ENCODE measurements around the gene KRIT1.
"Not testable (repeated sequence)": the region's sequence is repeated elsewhere in the genome, so short reads cannot be mapped to it uniquely, and the experiment has no call there.

The KRIT1 gene

GRCh38 chr7:92245487-92246359 lies at the start of gene KRIT1, which contains the start of gene ANKIB1:
Gene KRIT1 (minus strand): TSS chr7:92245914. CDS start chr7:92242135, 3,779 bp downstream.
Gene ANKIB1 (plus strand): TSS chr7:92245974. CDS start chr7:92294979, 49,005 bp downstream.
- in situ Hi-C loops (cut with MboI; ENCODE audit: low sequenced_read_pairs): no loop called here

- in situ Hi-C loops (cut with MboI; ENCODE audit: low sequenced_read_pairs): no loop called here
Measured at GRCh38 chr7:92295391-92295790, 49.7 kb upstream of the KRIT1 start.

GRCh38 chr7:92293896-92294590 lies 48.3 kb upstream of the KRIT1 start:
- in situ Hi-C loops (cut with MboI; ENCODE audit: low sequenced_read_pairs): no loop called here

DNA sequence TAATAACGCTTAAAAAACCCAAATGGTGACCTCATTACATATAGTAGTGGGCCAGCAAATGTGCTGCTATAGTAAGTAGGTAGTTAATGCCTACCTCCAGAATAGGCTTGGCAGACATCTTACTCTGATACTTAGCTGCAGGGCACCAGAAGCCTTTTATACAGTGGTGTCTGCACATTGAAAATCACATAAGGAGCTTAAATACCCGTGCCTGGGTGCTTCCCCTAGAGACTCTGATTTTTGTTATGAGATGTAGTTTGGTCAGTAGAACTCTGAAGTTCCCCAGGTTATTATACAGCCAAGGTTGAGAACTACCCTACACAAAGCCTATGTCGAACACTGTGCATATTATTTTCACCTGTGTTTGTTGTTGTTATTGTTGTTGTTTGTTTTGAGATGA lies 47.3 kb upstream of the KRIT1 start:
- in situ Hi-C loops (cut with MboI; ENCODE audit: low sequenced_read_pairs): no loop called here

DNA sequence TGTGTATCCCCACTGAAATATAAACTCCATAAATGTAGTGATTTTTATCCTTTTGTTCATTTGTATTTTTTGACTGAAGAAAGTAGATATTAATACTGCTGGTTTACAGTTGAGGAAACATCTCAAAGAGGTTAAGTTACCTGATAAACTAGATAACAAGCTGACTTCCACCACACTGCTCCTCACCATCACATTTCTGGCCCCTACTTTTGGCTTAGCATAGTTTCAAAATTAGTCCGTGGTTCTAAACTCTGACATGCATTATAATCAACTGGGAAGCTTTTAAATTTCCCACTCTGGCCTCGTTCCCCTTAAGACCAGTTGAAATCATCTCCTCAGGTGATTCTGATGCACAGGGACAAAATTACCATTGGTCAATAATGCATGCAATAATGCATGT lies 43.6 kb upstream of the KRIT1 start:
- in situ Hi-C loops (cut with MboI; ENCODE audit: low sequenced_read_pairs): no loop called here

- in situ Hi-C loops (cut with MboI; ENCODE audit: low sequenced_read_pairs): no loop called here
Measured at GRCh38 chr7:92282930-92283329, 37.2 kb upstream of the KRIT1 start.

DNA sequence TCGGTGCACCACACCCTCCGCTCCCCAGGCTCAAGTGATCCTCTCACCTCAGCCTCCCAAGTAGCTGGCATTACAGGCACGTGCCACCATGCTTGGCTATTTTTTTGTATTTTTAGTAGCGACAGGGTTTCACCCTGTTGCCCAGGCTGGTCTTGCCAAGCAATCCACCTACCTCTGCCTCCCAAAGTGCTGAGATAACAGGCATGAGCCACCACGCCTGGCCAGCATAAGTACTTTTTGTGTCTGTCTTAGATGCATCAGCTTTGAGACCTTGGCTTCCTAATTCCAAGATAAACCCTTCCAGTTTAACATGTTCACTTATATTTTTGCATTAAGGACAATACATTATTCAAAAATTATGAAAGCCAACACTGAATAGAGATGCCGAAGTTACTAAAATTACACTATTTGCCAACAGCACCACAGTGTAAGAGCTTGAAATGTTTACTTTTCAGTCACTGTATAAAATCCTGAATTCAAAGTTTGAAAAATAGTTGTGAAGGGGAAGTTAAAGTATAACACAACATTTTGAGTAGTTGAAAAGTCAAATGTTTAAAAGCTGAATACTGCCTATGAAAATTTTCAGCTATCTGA lies 36.6 kb upstream of the KRIT1 start:
- in situ Hi-C loops (cut with MboI; ENCODE audit: low sequenced_read_pairs): no loop called here

DNA sequence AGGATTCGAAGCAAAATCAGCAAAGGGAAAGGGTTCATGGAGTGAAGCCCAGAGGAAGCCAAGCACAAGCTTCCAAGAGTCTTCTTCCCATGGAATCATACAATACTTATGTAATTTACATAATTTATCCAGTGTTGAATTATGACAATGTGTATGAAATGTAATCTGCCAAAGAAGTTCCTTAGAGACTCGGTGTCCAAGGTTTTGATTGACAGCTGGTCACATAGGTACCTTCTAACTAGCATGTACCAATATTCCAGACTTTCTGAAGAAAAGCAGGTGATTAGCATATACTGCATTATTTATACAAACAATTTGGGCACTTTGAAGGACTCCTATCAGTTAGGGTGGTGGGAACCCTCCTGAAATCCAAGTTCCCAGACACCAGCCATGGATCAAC lies 35.3 kb upstream of the KRIT1 start:
- in situ Hi-C loops (cut with MboI; ENCODE audit: low sequenced_read_pairs): no loop called here

- in situ Hi-C loops (cut with MboI; ENCODE audit: low sequenced_read_pairs): no loop called here
Measured at GRCh38 chr7:92279396-92280031, 33.8 kb upstream of the KRIT1 start.

GRCh38 chr7:92276460-92276864 lies 30.7 kb upstream of the KRIT1 start:
- in situ Hi-C loops (cut with MboI; ENCODE audit: low sequenced_read_pairs): no loop called here

- in situ Hi-C loops (cut with MboI; ENCODE audit: low sequenced_read_pairs): no loop called here
Measured at GRCh38 chr7:92275327-92275726, 29.6 kb upstream of the KRIT1 start.

DNA sequence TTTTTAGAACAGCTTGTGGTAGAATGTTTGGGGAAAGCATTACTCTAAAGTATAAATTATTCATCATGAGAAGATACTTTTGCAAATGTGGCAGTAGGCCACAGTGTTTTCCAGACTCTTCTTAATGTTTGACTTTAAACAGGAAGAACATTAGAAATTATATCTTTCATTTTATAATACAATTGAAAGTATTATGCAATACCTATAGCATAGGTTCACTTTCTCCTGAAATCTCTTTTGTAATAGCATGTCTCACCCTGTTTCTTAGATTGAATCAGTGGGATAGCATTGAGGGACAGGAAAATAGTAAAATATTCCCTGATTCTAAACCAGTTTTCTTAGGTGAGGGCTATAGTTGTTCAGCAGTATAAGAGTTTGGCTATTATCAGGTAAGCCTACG lies 23.2 kb upstream of the KRIT1 start:
- in situ Hi-C loops (cut with MboI; ENCODE audit: low sequenced_read_pairs): no loop called here

- in situ Hi-C loops (cut with MboI; ENCODE audit: low sequenced_read_pairs): no loop called here
Measured at GRCh38 chr7:92266415-92267241, 20.9 kb upstream of the KRIT1 start.

DNA sequence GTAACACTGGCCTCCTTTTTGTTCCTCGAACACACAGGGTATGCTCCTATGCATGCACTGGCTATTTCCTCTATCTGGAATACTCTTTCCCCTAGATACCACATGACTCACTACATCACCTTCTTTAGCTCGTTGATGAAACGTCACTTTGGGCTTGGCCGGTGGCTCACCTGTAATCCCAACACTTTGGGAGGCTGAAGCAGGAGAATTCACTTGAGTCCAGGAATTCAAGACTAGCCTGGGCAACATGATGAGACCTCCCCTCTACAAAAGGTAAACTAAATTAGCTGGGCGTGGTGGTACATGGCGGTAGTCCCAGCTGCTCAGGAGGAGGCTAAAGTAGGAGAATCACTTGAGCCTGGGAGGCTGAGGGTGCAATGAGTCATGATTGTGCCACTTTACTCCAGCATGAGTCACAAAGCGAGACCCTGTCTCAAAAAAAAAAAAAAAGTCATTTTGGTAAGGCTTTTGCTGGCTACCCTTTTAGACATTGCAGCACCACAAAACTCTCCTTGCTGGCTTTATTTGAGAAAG lies 14.6 kb upstream of the KRIT1 start:
- in situ Hi-C loops (cut with MboI; ENCODE audit: low sequenced_read_pairs): no loop called here

- in situ Hi-C loops (cut with MboI; ENCODE audit: low sequenced_read_pairs): no loop called here
Measured at GRCh38 chr7:92259610-92260247, 14.0 kb upstream of the KRIT1 start.

DNA sequence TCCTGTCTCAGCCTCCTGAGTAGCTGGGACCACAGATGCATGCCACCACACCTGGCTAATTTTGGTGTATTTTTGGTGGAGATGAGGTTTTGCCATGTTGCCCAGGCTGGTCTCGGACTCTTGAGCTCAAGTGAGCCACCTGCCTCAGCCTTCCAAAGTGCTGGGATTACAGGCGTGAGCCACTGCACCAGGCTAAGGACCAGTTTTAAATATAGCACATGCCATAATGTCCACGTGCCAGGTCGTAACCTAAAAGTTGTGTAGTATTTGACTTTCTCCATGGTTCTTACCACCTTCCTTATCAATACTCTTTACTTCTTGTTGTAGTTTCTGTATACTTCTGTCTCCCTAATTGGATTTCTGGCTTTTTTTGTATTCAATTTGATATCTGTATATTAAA lies 13.3 kb upstream of the KRIT1 start:
- in situ Hi-C loops (cut with MboI; ENCODE audit: low sequenced_read_pairs): no loop called here

- in situ Hi-C loops (cut with MboI; ENCODE audit: low sequenced_read_pairs): no loop called here
Measured at GRCh38 chr7:92255308-92255707, 9.6 kb upstream of the KRIT1 start.

GRCh38 chr7:92254800-92255199 lies 9.1 kb upstream of the KRIT1 start:
- in situ Hi-C loops (cut with MboI; ENCODE audit: low sequenced_read_pairs): not testable (repeated sequence)

DNA sequence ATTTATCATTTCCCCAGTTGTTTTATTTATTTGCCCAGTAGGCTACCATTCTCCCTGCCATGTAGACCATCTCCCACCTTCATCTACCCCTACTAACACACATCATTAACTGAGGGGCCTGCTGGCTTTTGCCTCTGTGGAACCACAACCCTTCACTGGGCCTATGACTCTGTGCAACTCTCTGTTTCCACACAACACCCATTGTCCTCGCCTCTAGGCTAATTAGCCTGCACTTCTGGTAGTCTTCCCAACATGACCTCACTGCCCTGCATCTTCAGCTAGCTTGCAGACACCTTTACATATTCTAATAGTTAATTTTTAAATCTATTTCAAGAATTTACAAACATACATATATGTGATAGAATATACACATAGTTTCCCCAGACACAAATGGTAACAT lies 7.5 kb upstream of the KRIT1 start:
- in situ Hi-C loops (cut with MboI; ENCODE audit: low sequenced_read_pairs): no loop called here

- in situ Hi-C loops (cut with MboI; ENCODE audit: low sequenced_read_pairs): no loop called here
Measured at GRCh38 chr7:92251181-92251580, 5.5 kb upstream of the KRIT1 start.

All from HL-60/S4 treated with retinoic acid at 250 ng/mL for 4 days and 3 days (cell line).